B cell (primary cell): ENCODE measurements around the gene HCFC1. TPM values are rescaled to one million over a fixed set of nuclear protein-coding genes. Genes with fewer than 3 reads are reported as not detected.
A peak's percentile ranks its signal among the peaks of the same experiment; 100 is the strongest.

Experiments
- ATAC-seq: fragments of 200-7000 bp; cut with Tn5 transposase; one replicate; pipeline ENCODE4 v1.10.0; 2021; ENCODE audit warnings: low read depth, mild to moderate bottlenecking, moderate number of reproducible peaks, moderate library complexity
- CTCF ChIA-PET: fragments of 350-600 bp; sonication (Branson Sonifier 250); formaldehyde crosslinking; loops from one replicate; lab custom pipeline; 2021; ENCODE audit warnings: antibody characterized with exemption, inconsistent platforms; lab: Charles Lee
- POLR2A ChIA-PET: fragments of 350-600 bp; sonication (Branson Sonifier 250); formaldehyde crosslinking; loops from one replicate; lab custom pipeline; 2021; ENCODE audit warnings: antibody characterized with exemption; lab: Charles Lee
- DNase-seq: peaks from one replicate; pipeline ENCODE4 v3.0.0; 2013
- H2AFZ ChIP-seq: 2 replicates; pipeline ENCODE4 v1.6.1; 2012; ENCODE audit warnings: mild to moderate bottlenecking, low read depth, low read length; ENCODE audit not compliant: insufficient read depth, poor library complexity, severe bottlenecking
- H3K27ac ChIP-seq, 2 donors: 1 replicate in 1 of 2; 2 replicates in 1 of 2; pipeline ENCODE4 v1.5.1; 2012 to 2013; ENCODE audit warnings: low read length in 2 of 2, mild to moderate bottlenecking in 2 of 2, moderate library complexity in 1 of 2
- H3K27me3 ChIP-seq, 4 experiments: fragments of 200-600 bp in 1 of 4; sonication (generic) in 1 of 4; replicated peaks in 1 of 4; 1 replicate in 2 of 4; 2 replicates in 2 of 4; pipeline versions ENCODE4 v1.6.1 to v1.7.0; 2013 to 2016; ENCODE audit warnings: low read length in 3 of 4, mild to moderate bottlenecking in 2 of 4, mixed read lengths in 1 of 4, moderate library complexity in 1 of 4; ENCODE audit not compliant: insufficient read depth in 4 of 4, control insufficient read depth in 3 of 4; ENCODE audit errors: control extremely low read depth in 1 of 4
- H3K36me3 ChIP-seq, 2 experiments: replicated peaks in 1 of 2; 1 replicate in 1 of 2; 2 replicates in 1 of 2; pipeline versions ENCODE4 v1.6.1 to v1.7.1; 2013; ENCODE audit warnings: low read length in 1 of 2; ENCODE audit not compliant: insufficient read depth in 2 of 2, control insufficient read depth in 1 of 2; ENCODE audit errors: control extremely low read depth in 1 of 2, extremely low read depth in 1 of 2
- H3K4me1 ChIP-seq, 2 donors: fragments of 200-600 bp in 1 of 2; sonication (generic) in 1 of 2; 1 replicate in 1 of 2; 2 replicates in 1 of 2; pipeline versions ENCODE4 v1.5.1 to v1.6.1; 2013 to 2017; ENCODE audit warnings: low read length in 2 of 2; ENCODE audit not compliant: control insufficient read depth in 2 of 2, insufficient read depth in 2 of 2
- H3K4me2 ChIP-seq: replicated peaks from 2 replicates; pipeline ENCODE3; 2012; ENCODE audit warnings: mild to moderate bottlenecking, low read depth, low read length; ENCODE audit not compliant: poor library complexity, severe bottlenecking
- H3K4me3 ChIP-seq, 5 experiments: fragments of 200-600 bp in 1 of 5; sonication (generic) in 1 of 5; 1 replicate in 3 of 5; 2 replicates in 2 of 5; pipeline versions ENCODE4 v1.5.1 to v1.7.0; 2011 to 2016; ENCODE audit warnings: low read length in 4 of 5, mild to moderate bottlenecking in 4 of 5, low read depth in 2 of 5, control low read depth in 1 of 5, moderate library complexity in 1 of 5; ENCODE audit not compliant: insufficient read depth in 1 of 5; ENCODE audit errors: control extremely low read depth in 1 of 5, extremely low read depth in 1 of 5
- H3K79me2 ChIP-seq: fragments of 200-600 bp; sonication (generic); one replicate; pipeline ENCODE4 v1.6.0; 2016; ENCODE audit warnings: low read length; ENCODE audit not compliant: control insufficient read depth, insufficient read depth
- H3K9ac ChIP-seq: fragments of 200-600 bp; sonication (generic); 2 replicates; pipeline ENCODE4 v1.6.1; 2017; ENCODE audit warnings: mild to moderate bottlenecking, low read length, moderate library complexity
- H3K9me3 ChIP-seq, 3 donors: one replicate each; pipeline versions ENCODE4 v1.6.1 to v1.7.1; 2013; ENCODE audit warnings: low read length in 2 of 3; ENCODE audit not compliant: control insufficient read depth in 2 of 3, insufficient read depth in 1 of 3; ENCODE audit errors: control extremely low read depth in 1 of 3
- H4K20me1 ChIP-seq: 2 replicates; pipeline ENCODE4 v1.6.0; 2012; ENCODE audit warnings: mild to moderate bottlenecking, low read length; ENCODE audit not compliant: insufficient read depth, control insufficient read depth, poor library complexity, severe bottlenecking
- H3K27ac Mint-ChIP-seq: one replicate; pipeline ENCODE4 v1.8.0; 2021; ENCODE audit warnings: mixed read lengths
- H3K27me3 Mint-ChIP-seq: one replicate; pipeline ENCODE4 v1.8.0; 2021; ENCODE audit warnings: mixed read lengths
- H3K4me1 Mint-ChIP-seq: one replicate; pipeline ENCODE4 v1.8.0; 2021; ENCODE audit warnings: mixed read lengths
- H3K4me3 Mint-ChIP-seq: one replicate; pipeline ENCODE4 v1.8.0; 2021; ENCODE audit warnings: mixed read lengths
- H3K9me3 Mint-ChIP-seq: one replicate; pipeline ENCODE4 v1.8.0; 2022; ENCODE audit warnings: mixed read lengths; ENCODE audit not compliant: insufficient read depth
- CTCF ChIP-seq: fragments of 200-600 bp; IDR thresholded peaks from one replicate; pipeline ENCODE4 v1.8.0; 2022; ENCODE audit warnings: antibody characterized with exemption, mild to moderate bottlenecking
- EZH2 ChIP-seq: IDR thresholded peaks from 2 replicates; pipeline ENCODE4 v1.6.1; 2012; ENCODE audit warnings: borderline replicate concordance, low read depth, mild to moderate bottlenecking, moderate library complexity, low read length; ENCODE audit not compliant: insufficient read depth, poor library complexity, severe bottlenecking
- WGBS: methylation state at CpG from one replicate; pipeline ENCODE4 v1.1.5; 2013; ENCODE audit warnings: missing lambda C conversion rate; ENCODE audit not compliant: insufficient coverage; 5-methylcytosine and 5-hydroxymethylcytosine counted together
- intact Hi-C: fragments of 100-400 bp; cut with micrococcal nuclease; formaldehyde crosslinking; loops from one replicate; pipeline ENCODE4 v1.10.0; 2022
- polyA plus RNA-seq: library from polyadenylated mRNA; depleted of rRNA; stranded (reverse); fragments of >200 nt; gene quantifications from 2 replicates; pipeline ENCODE4 v1.2.3, GENCODE V29; 2012
- total RNA-seq, 2 donors: library from RNA; stranded (reverse); fragments of 120-200 nt in 1 of 2; gene quantifications; 1 replicate in 1 of 2; 2 replicates in 1 of 2; pipeline versions ENCODE4 v1.2.3 to v1.2.4, GENCODE V29; 2013 to 2022

Gene HCFC1
- total and polyA plus RNA-seq, 2 donors (not counting 1 experiment from before 2014, with no cell fraction given) = 32.1 to 57.7 TPM

GRCh38 chrX:153934762-153935325, 36.8 kb downstream of the HCFC1 start, which contains the start of gene NAA10:
Gene NAA10, minus strand, starts transcription at chrX:153935037. Its CDS starts 133 bp downstream, at chrX:153934904.
- POLR2A ChIA-PET = interaction anchor here (0.8 to 2.0 kb wide), 4 partner anchors 8 to 12 kb away, joined by 5 to 6 read pairs (median 5); partner anchors contain the start of gene RENBP
- H3K36me3 ChIP-seq = peaks cover 0 to 23% of the 10 kb centered on the region in 2 experiments
- H3K9me3 ChIP-seq = no peaks in the 10 kb centered on the region
- H3K4me3 Mint-ChIP-seq = peak within 1 kb of the TSS; percentile 90
- DNase-seq = peak; percentile 71
- CTCF ChIA-PET = interaction anchor here (2.9 to 7.4 kb wide), 2 partner anchors 11 to 12 kb away, joined by 16 to 59 read pairs; partner anchors contain the start of genes ARHGAP4 and RENBP
- intact Hi-C loops = loop anchor here (1.0 kb wide), 1 partner anchor 9 kb away; the partner anchor contains the start of gene ARHGAP4
- no peaks in the 10 kb centered on the region for H3K9me3 Mint-ChIP-seq
- TF ChIP-seq CTCF = no peak
- peak within 1 kb of the TSS; percentile 67 for H3K9ac ChIP-seq
- no peaks in the 10 kb centered on the region for H4K20me1 ChIP-seq
- H3K4me2 ChIP-seq = peak within 1 kb of the TSS; percentile 83
- under 1% methylated on average over 53 of the region's 87 CpGs for WGBS
- H3K27ac ChIP-seq = peak within 1 kb of the TSS in 1 of 2 donors; percentile 61
- peaks cover 12% of the 10 kb centered on the region for H3K4me1 Mint-ChIP-seq
- peak within 1 kb of the TSS; percentile 38 for H2AFZ ChIP-seq
- no peaks in the 10 kb centered on the region for H3K27me3 ChIP-seq
- peaks cover 21% of the 10 kb centered on the region for H3K79me2 ChIP-seq
- H3K27ac Mint-ChIP-seq = peak within 1 kb of the TSS; percentile 81
- ATAC-seq = peak; percentile 94
- peaks cover 6 to 15% of the 10 kb centered on the region in 2 donors for H3K4me1 ChIP-seq
- H3K27me3 Mint-ChIP-seq = no peaks in the 10 kb centered on the region
- H3K4me3 ChIP-seq = peak within 1 kb of the TSS in 4 of 5 experiments; percentile 37 to 68 (median 56)

- intact Hi-C loops = no loop called here
- peak overlapping the region; percentile 67 for H3K9ac ChIP-seq
- ChIA-PET POLR2A (interaction anchor here (1.0 to 1.3 kb wide), 3 partner anchors 10 to 37 kb away, joined by 5 read pairs; partner anchors contain the start of genes HCFC1 and RENBP), CTCF (interaction anchor here (1.0 to 7.4 kb wide), 3 partner anchors 9 to 13 kb away, joined by 3 to 59 read pairs (median 16); partner anchors contain the start of genes ARHGAP4 and RENBP)
- H3K9me3 ChIP-seq = no peaks in the 10 kb centered on the region
- H3K27me3 Mint-ChIP-seq = no peaks in the 10 kb centered on the region
- H3K4me3 ChIP-seq = peak overlapping the region in 4 of 5 experiments; percentile 37 to 68 (median 56)
- peak; percentile 3 for ATAC-seq
- peak overlapping the region; percentile 90 for H3K4me3 Mint-ChIP-seq
- no peak for DNase-seq
- 5% methylated on average over 21 of the region's 33 CpGs for WGBS
- peaks cover 13% of the 10 kb centered on the region for H3K4me1 Mint-ChIP-seq
- peak overlapping the region in 1 of 2 donors; percentile 61 for H3K27ac ChIP-seq
- H3K4me2 ChIP-seq = peak overlapping the region; percentile 83
- peaks cover 24% of the 10 kb centered on the region for H3K79me2 ChIP-seq
- H3K9me3 Mint-ChIP-seq = no peaks in the 10 kb centered on the region
- TF ChIP-seq EZH2 (no peak), CTCF (no peak)
- peak overlapping the region; percentile 38 for H2AFZ ChIP-seq
- H3K27ac Mint-ChIP-seq = peak overlapping the region; percentile 81
- H3K36me3 ChIP-seq = peaks cover 0 to 23% of the 10 kb centered on the region in 2 experiments
- H3K4me1 ChIP-seq = peaks cover 7 to 20% of the 10 kb centered on the region in 2 donors
- no peaks in the 10 kb centered on the region for H3K27me3 ChIP-seq
- no peaks in the 10 kb centered on the region for H4K20me1 ChIP-seq
Measured at GRCh38 chrX:153934148-153934761, 37.4 kb downstream of the HCFC1 start.
